Activated T-cell treated with anti-CD3 and anti-CD28 coated beads, Interleukin-2, amount 50 U/mL, for 72 hours (primary cell): ENCODE data around the gene CCNQ. TPM values are rescaled to one million over a fixed set of nuclear protein-coding genes. Genes with fewer than 3 reads are reported as not detected.
"Not testable (repeated sequence)": the region's sequence is repeated elsewhere in the genome, so short reads cannot be mapped to it uniquely, and the experiment has no call there.

Experiments used
- ATAC-seq, 2 donors: fragments of 150-1000 bp; cut with Tn5 transposase; replicated peaks in 1 of 2; 2 replicates each; pipeline ENCODE4 v1.10.0; 2021; ENCODE audit warnings: moderate library complexity in 2 of 2, mild to moderate bottlenecking in 1 of 2
- DNase-seq, 2 donors: peaks; one replicate each; pipeline ENCODE4 v3.0.0; 2021 to 2022; ENCODE audit warnings: mixed read lengths in 1 of 2
- H3K27ac Mint-ChIP-seq: one replicate; pipeline ENCODE4 v1.8.0; 2022; ENCODE audit warnings: mild to moderate bottlenecking, moderate library complexity, mixed read lengths
- H3K27me3 Mint-ChIP-seq: one replicate; pipeline ENCODE4 v1.8.0; 2022; ENCODE audit warnings: low read depth, mixed read lengths
- H3K36me3 Mint-ChIP-seq, 2 donors: one replicate each; pipeline ENCODE4 v1.8.0; 2022; ENCODE audit warnings: mixed read lengths in 2 of 2, mild to moderate bottlenecking in 1 of 2; ENCODE audit not compliant: insufficient read depth in 2 of 2
- H3K4me1 Mint-ChIP-seq: one replicate; pipeline ENCODE4 v1.8.0; 2022; ENCODE audit warnings: low read depth, mixed read lengths
- H3K4me3 Mint-ChIP-seq, 2 donors: one replicate each; pipeline ENCODE4 v1.8.0; 2022; ENCODE audit warnings: mild to moderate bottlenecking in 2 of 2, mixed read lengths in 2 of 2, moderate library complexity in 2 of 2
- H3K9me3 Mint-ChIP-seq, 2 donors: one replicate each; pipeline ENCODE4 v1.8.0; 2022; ENCODE audit warnings: mixed read lengths in 2 of 2
- total RNA-seq, 2 donors: library from RNA; stranded (reverse); gene quantifications; one replicate each; pipeline ENCODE4 v1.2.3, GENCODE V29; 2022

The CCNQ gene
- total RNA-seq, 2 donors from 2014 or later = 16.8 to 20.3 TPM

DNA sequence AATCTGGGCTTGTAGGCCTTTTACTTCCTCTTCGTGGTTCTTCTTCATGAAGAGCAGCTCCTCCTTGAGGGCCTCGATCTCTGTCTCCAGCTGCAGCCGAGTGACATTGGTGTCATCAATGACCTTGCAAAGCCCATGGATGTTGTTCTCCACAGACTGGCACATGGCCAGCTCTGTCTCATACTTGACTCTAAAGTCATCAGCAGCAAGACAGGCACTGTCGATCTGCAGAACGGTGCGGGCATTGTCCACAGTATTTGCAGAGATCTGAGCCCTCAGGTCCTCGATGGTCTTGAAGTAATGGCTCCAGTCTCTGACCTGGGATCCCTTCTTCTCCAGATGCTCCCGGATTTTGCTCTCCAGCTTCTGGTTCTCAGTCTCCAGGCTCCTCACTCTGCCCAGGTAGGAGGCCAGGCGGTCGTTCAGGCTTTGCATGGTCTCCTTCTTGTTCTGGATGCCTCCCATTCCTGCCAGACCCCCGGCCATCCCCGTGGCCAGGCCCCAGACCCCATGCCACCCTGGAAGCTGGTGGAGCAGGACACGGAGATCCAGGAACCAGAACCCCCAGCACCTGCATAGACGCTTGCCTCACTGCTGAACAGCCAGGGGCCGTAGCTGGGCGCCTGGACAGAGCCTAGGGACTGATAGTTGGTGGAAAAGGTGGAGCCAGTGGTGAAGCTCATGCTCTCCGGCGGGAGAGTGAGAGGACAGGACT is 5.9 kb upstream of the CCNQ start:
- H3K27ac Mint-ChIP-seq, H3K4me3 Mint-ChIP-seq, H3K9me3 Mint-ChIP-seq, ATAC-seq, H3K36me3 Mint-ChIP-seq, DNase-seq: not testable (repeated sequence)
- H3K4me1 Mint-ChIP-seq = peaks cover 16% of the 10 kb centered on the region
- H3K27me3 Mint-ChIP-seq = peaks cover 52% of the 10 kb centered on the region

GRCh38 chrX:153603131-153603656 is 4.3 kb upstream of the CCNQ start:
- Mint-ChIP-seq H3K36me3 (peaks cover 0 to 3% of the 10 kb centered on the region in 2 donors), H3K27me3 (peaks cover 38% of the 10 kb centered on the region), H3K4me1 (peaks cover 18% of the 10 kb centered on the region), H3K4me3 (no peak overlapping the region), H3K27ac (no peak overlapping the region), H3K9me3 (no peaks in the 10 kb centered on the region)
- DNase-seq (no peak), ATAC-seq (no peak)

DNA sequence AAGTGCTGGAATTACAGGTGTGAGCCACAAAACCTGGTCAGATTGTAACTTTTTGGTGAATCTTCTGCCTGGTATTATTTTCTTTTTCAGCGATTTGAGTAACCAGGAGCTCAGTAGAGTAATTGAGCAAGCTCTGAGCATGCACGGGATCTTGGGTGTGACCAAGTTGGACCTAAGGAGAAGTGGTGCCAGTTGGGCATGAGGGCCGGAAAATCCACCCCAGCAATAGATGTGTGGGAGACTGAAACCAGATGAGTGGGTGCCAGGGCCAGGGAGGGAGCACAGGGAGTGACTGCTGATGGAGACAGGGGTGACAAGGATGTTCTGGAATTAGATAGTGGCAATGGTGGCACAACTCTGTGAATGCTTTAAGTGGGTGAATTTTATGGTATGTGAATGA is 3.7 kb upstream of the CCNQ start:
- peaks cover 24% of the 10 kb centered on the region for H3K4me1 Mint-ChIP-seq
- peaks cover 0 to 3% of the 10 kb centered on the region in 2 donors for H3K36me3 Mint-ChIP-seq
- no peak overlapping the region for H3K4me3 Mint-ChIP-seq
- no peak overlapping the region for H3K27ac Mint-ChIP-seq
- no peak for ATAC-seq
- no peaks in the 10 kb centered on the region for H3K9me3 Mint-ChIP-seq
- peaks cover 38% of the 10 kb centered on the region for H3K27me3 Mint-ChIP-seq
- no peak for DNase-seq

DNA sequence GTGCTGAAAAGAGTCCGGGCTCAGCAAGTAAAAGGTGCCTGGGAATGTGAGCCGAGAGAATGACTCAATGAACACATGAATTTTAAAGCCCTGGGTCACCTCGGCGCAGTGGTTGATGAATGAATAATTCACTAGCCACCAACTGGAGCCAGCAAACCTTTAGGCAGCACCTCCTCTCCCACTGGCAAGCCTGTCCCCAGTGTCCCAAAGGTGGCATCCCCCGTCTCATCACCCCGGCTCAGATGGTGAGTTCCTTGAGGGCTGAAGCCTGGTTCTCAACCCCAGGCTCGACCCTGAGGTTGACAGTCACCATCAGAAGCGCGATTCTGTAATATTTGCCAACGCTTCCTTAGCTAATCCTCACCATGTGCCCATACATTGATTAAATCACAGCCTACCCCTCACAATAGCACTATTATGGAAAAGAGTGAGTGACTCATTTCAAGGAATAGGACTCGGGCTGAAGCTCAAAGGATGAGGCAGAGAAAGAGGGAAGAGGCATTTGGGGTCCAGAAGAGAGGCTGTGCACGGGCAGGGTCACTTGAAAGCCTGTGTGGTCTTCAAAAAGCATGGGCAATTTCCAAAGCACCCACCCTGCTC is 2.7 kb upstream of the CCNQ start:
- Mint-ChIP-seq H3K4me3 (peak overlapping the region; percentile 12 to 38), H3K27me3 (peaks cover 28% of the 10 kb centered on the region), H3K36me3 (peaks cover 0 to 3% of the 10 kb centered on the region in 2 donors), H3K9me3 (no peaks in the 10 kb centered on the region), H3K27ac (no peak overlapping the region), H3K4me1 (peaks cover 33% of the 10 kb centered on the region)
- ATAC-seq (no peak), DNase-seq (no peak)

DNA sequence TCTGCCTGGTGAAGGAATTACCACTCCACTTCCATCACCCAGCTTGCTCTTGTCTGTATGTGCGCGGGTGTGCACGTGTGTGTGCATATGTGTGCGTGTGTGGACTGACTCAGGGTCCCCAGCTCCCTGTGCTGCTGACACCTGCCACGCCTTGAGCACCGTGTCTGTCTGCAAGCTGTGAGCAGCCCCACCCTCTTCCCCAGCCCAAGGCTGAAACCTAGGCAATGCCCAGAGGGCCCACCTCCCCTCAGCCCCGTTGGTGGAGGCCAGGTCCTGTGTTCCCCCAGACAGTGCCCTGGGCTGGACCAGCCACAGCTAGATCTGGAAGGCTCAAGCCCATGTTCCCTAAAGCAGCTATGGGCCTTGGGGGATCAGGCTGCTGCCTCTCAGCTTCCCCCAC is 2.0 kb upstream of the CCNQ start:
- ATAC-seq (no peak), DNase-seq (no peak)
- H3K27me3 Mint-ChIP-seq = peaks cover 25% of the 10 kb centered on the region
- H3K36me3 Mint-ChIP-seq = peaks cover 0 to 3% of the 10 kb centered on the region in 2 donors
- no peak overlapping the region for H3K27ac Mint-ChIP-seq
- no peaks in the 10 kb centered on the region for H3K9me3 Mint-ChIP-seq
- peaks cover 35% of the 10 kb centered on the region for H3K4me1 Mint-ChIP-seq
- H3K4me3 Mint-ChIP-seq = peak overlapping the region in 1 of 2 donors; percentile 43

GRCh38 chrX:153600032-153600373 is 1.1 kb upstream of the CCNQ start:
- peaks cover 35% of the 10 kb centered on the region for H3K4me1 Mint-ChIP-seq
- H3K27ac Mint-ChIP-seq = no peak overlapping the region
- no peak for ATAC-seq
- H3K27me3 Mint-ChIP-seq = peaks cover 25% of the 10 kb centered on the region
- H3K4me3 Mint-ChIP-seq = peak overlapping the region; percentile 76 to 89
- H3K9me3 Mint-ChIP-seq = no peaks in the 10 kb centered on the region
- DNase-seq = peak in 1 of 2 donors; percentile 15
- H3K36me3 Mint-ChIP-seq = peaks cover 0 to 4% of the 10 kb centered on the region in 2 donors

GRCh38 chrX:153599192-153600031 is 473 bp upstream of the CCNQ start:
- H3K27ac Mint-ChIP-seq = no peak overlapping the region
- peaks cover 25% of the 10 kb centered on the region for H3K27me3 Mint-ChIP-seq
- peak overlapping the region; percentile 76 to 89 for H3K4me3 Mint-ChIP-seq
- peaks cover 35% of the 10 kb centered on the region for H3K4me1 Mint-ChIP-seq
- H3K36me3 Mint-ChIP-seq = peaks cover 0 to 4% of the 10 kb centered on the region in 2 donors
- ATAC-seq (peak; percentile 89 to 91), DNase-seq (peak; percentile 91)
- no peaks in the 10 kb centered on the region for H3K9me3 Mint-ChIP-seq

GRCh38 chrX:153596981-153597750 is 1.8 kb downstream of the CCNQ start:
- Mint-ChIP-seq H3K27ac (no peak overlapping the region), H3K36me3 (peaks cover 0 to 5% of the 10 kb centered on the region in 2 donors), H3K9me3 (no peaks in the 10 kb centered on the region), H3K4me1 (peaks cover 35% of the 10 kb centered on the region), H3K4me3 (peak overlapping the region; percentile 84 to 86), H3K27me3 (peaks cover 13% of the 10 kb centered on the region)
- ATAC-seq (no peak), DNase-seq (no peak)

- ATAC-seq (no peak), DNase-seq (no peak)
- H3K9me3 Mint-ChIP-seq = no peaks in the 10 kb centered on the region
- H3K36me3 Mint-ChIP-seq = peaks cover 0 to 5% of the 10 kb centered on the region in 2 donors
- H3K4me1 Mint-ChIP-seq = peaks cover 33% of the 10 kb centered on the region
- H3K27me3 Mint-ChIP-seq = peaks cover 16% of the 10 kb centered on the region
- H3K4me3 Mint-ChIP-seq = no peak overlapping the region
- H3K27ac Mint-ChIP-seq = no peak overlapping the region
These were observed 2.8 kb downstream of the CCNQ start for GRCh38 chrX:153595859-153596857.

- Mint-ChIP-seq H3K27ac (no peak overlapping the region), H3K27me3 (peaks cover 20% of the 10 kb centered on the region), H3K36me3 (peaks cover 0 to 5% of the 10 kb centered on the region in 2 donors), H3K4me3 (no peak overlapping the region), H3K9me3 (no peaks in the 10 kb centered on the region), H3K4me1 (peaks cover 25% of the 10 kb centered on the region)
- DNase-seq (no peak), ATAC-seq (no peak)
These were observed 3.6 kb downstream of the CCNQ start for GRCh38 chrX:153595387-153595786.

GRCh38 chrX:153593811-153594500 is 5.0 kb downstream of the CCNQ start:
- no peak overlapping the region for H3K4me3 Mint-ChIP-seq
- H3K9me3 Mint-ChIP-seq = no peaks in the 10 kb centered on the region
- H3K27me3 Mint-ChIP-seq = peaks cover 14% of the 10 kb centered on the region
- H3K27ac Mint-ChIP-seq = no peak overlapping the region
- no peak for DNase-seq
- H3K4me1 Mint-ChIP-seq = peaks cover 19% of the 10 kb centered on the region
- no peak for ATAC-seq
- peaks cover 0 to 3% of the 10 kb centered on the region in 2 donors for H3K36me3 Mint-ChIP-seq
